HS-5 (cell line): ENCODE results near the gene OR12D3.
A peak's percentile ranks its signal among the peaks of the same experiment; 100 is the strongest.
"Not testable (repeated sequence)": the region's sequence is repeated elsewhere in the genome, so short reads cannot be mapped to it uniquely, and the experiment has no call there.

Source experiments
- DNase-seq: peaks from one replicate; pipeline ENCODE4 v3.0.0-alpha.2; 2012; ENCODE audit warnings: low read depth

Gene OR12D3, protein sequence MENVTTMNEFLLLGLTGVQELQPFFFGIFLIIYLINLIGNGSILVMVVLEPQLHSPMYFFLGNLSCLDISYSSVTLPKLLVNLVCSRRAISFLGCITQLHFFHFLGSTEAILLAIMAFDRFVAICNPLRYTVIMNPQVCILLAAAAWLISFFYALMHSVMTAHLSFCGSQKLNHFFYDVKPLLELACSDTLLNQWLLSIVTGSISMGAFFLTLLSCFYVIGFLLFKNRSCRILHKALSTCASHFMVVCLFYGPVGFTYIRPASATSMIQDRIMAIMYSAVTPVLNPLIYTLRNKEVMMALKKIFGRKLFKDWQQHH

GRCh38 chr6:29375191-29375590 is at the start of gene OR12D3:
Gene OR12D3 (minus strand): TSS chr6:29375291. CDS start chr6:29375287, 4 bp downstream.
- DNase-seq: no peak

- no peak for DNase-seq
Observed at GRCh38 chr6:29424575-29424974, 49.5 kb upstream of the OR12D3 start.

GRCh38 chr6:29424168-29424567 is 49.1 kb upstream of the OR12D3 start:
- no peak for DNase-seq

- peak; percentile 40 for DNase-seq
Observed at GRCh38 chr6:29419516-29419915, 44.4 kb upstream of the OR12D3 start.

DNA sequence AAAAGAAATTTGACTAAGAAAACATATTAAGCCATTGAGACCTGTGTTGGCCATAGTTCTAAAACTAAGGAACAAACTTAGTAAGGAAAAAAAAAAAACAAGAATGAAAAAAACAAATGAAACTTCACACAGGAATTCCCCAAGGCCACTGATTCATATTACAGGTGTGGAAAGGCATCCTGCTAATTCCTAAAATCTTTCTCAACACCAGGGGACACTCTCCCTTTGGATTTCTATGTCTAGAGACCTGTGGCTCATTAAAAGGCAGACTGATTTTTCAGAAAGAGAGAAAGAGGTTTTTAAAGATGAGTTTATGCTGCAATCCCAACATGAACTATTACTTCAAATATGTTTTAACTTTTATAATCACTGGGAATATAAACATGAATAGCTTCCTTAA is 39.5 kb upstream of the OR12D3 start, which contains the start of gene OR12D1:
Gene OR12D1, plus strand, starts transcription at position 341 of the 400 bp plus-strand sequence.
- no peak for DNase-seq

DNA sequence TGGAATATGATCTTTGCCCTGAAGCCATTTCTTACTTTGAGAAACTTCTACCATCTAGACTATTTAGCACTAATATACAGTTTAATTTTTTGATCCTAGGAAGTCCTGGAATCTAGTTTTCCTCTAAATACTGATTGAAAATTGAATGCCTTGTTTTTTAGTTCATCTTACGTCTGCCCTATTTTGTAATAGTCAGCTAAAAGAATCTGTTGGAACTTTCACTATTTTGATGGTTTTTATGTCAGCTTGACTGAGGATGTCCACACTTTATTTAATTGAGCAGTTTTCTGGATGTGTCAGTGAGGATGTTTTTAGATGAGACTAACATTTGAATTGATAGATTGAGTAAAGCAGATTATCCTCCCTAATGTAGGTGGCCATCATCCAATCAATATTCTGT is 28.7 kb upstream of the OR12D3 start:
- no peak for DNase-seq

DNA sequence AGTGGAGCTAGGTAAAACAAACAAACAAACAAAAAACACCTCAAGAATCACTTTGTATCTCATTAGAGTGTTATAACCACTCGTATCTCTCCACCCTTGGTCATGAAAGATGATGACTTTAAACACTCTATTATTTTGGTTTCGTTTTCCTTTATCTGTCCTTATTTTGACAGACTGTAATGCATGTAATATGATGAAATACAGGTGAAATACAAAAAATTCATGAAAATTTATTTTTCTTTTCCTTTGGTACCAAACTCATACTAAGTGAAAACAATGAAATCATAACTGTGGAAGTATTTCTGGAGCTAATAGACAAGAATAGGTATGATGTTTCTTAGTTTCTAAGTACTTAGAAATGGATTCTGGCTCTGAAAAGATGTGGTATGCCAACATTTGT is 24.4 kb upstream of the OR12D3 start:
- DNase-seq: no peak

DNA sequence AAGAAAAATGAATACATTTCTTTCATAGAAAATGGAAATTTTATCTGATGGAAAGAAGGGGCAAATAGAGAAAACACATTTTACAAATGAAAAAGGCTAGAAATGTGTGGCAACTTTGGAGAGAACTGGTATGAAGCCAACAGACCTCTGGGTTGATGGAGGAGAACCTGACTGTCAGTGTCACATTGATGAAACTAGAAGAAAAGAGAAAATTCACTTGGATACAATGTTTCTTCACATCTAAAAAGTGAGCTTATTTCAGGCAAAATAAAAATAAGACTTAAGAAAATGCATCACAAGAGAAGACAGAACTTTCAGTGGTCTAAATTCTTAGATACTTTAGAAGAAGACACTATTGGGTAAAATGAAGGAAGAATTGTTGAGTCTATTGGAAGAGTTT is 20.2 kb upstream of the OR12D3 start, which contains the start of gene OR12D2:
Gene OR12D2, plus strand, starts transcription at position 301 of the 400 bp plus-strand sequence. CDS start 1,069 bp downstream, outside the sequence.
- DNase-seq: no peak

- no peak for DNase-seq
Observed at GRCh38 chr6:29388533-29388932, 13.4 kb upstream of the OR12D3 start.

- DNase-seq: no peak
Observed at GRCh38 chr6:29376003-29376402, 912 bp upstream of the OR12D3 start.

- no peak for DNase-seq
Observed at GRCh38 chr6:29368765-29369164, 6.3 kb downstream of the OR12D3 start, which contains the start of gene OR5V1. Gene OR5V1 (minus strand): TSS chr6:29368865. CDS start chr6:29356195, 12,670 bp downstream.

DNA sequence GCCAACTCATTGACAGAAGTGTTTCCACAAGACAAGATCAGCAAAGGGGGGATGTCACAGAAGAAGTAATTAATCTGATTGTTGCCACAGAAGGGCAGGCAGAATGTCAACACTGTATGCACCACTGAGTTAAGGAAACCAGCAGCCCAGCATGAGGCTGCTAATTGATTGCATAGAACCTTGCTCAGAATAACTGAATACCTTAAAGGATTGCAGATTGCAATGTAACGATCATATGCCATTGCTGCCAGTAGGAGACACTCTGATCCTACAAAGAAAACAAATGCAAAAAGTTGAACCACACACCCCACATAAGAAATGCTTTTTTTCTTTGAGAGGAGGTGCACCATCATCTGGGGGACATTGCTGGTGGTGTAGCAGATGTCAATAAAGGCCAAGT is 19.5 kb downstream of the OR12D3 start:
- DNase-seq: no peak

- DNase-seq: no peak
Observed at GRCh38 chr6:29354980-29355379, 20.1 kb downstream of the OR12D3 start.

GRCh38 chr6:29349348-29349747 is 25.7 kb downstream of the OR12D3 start:
- not testable (repeated sequence) for DNase-seq

GRCh38 chr6:29345380-29345779 is 29.7 kb downstream of the OR12D3 start:
- no peak for DNase-seq

GRCh38 chr6:29336269-29336668 is 38.8 kb downstream of the OR12D3 start:
- no peak for DNase-seq

DNA sequence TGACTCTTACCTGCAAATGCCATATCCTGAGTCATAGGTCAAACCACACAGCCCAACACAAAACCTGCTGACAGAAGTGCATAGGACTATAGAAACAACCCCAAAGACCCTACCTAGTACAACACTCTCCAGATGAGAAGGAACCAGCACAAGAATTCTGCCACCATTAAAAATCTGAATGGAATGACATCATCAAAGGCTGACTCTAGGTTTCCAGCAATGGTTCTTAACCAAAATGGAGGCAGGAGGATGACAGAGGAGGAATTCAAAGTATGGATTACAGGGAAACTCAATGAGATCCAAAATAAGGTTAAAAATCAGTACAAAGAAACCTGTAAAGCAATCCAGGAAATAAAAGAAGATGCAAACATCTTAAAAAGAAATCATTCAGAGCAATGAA is 42.4 kb downstream of the OR12D3 start:
- no peak for DNase-seq

- DNase-seq: no peak
Observed at GRCh38 chr6:29325777-29326176, 49.3 kb downstream of the OR12D3 start.
